NCI-H1105 treated with DMSO at 0.1 percent for 48 hours (cell line): ENCODE measurements around the gene CFHR2.
"Not testable (repeated sequence)": the region's sequence is repeated elsewhere in the genome, so short reads cannot be mapped to it uniquely, and the experiment has no call there.

ENCODE experiments used
- DNase-seq: peaks from one replicate; lab custom pipeline; 2025; lab: John Stamatoyannopoulos, UW

The CFHR2 gene

GRCh38 chr1:196943568-196943967 is at the start of gene CFHR2:
CFHR2 (plus strand) TSS chr1:196943738; CDS start chr1:196943881, 143 bp downstream.
- not testable (repeated sequence) for DNase-seq

- no peak for DNase-seq
These were observed 47.2 kb upstream of the CFHR2 start for GRCh38 chr1:196896355-196896754.

- DNase-seq, result peak; percentile 35
These were observed 46.2 kb upstream of the CFHR2 start for GRCh38 chr1:196897158-196897828.

GRCh38 chr1:196902344-196902743 is 41.2 kb upstream of the CFHR2 start:
- DNase-seq, result no peak

- no peak for DNase-seq
These were observed 33.3 kb upstream of the CFHR2 start for GRCh38 chr1:196910215-196910614.

- not testable (repeated sequence) for DNase-seq
These were observed 31.3 kb upstream of the CFHR2 start for GRCh38 chr1:196912283-196912682.

GRCh38 chr1:196926839-196927238 is 16.7 kb upstream of the CFHR2 start:
- not testable (repeated sequence) for DNase-seq

GRCh38 chr1:196932853-196933252 is 10.7 kb upstream of the CFHR2 start:
- DNase-seq, result not testable (repeated sequence)

- DNase-seq, result peak; percentile 71
These were observed 9.9 kb upstream of the CFHR2 start for GRCh38 chr1:196933531-196934189.

GRCh38 chr1:196941474-196941873 is 2.1 kb upstream of the CFHR2 start:
- DNase-seq, result not testable (repeated sequence)

- no peak for DNase-seq
These were observed 8.3 kb downstream of the CFHR2 start for GRCh38 chr1:196951711-196952394.

GRCh38 chr1:196954778-196955177 is 11.2 kb downstream of the CFHR2 start:
- DNase-seq, result no peak

GRCh38 chr1:196955926-196956325 is 12.4 kb downstream of the CFHR2 start:
- DNase-seq, result no peak

GRCh38 chr1:196960854-196961253 is 17.3 kb downstream of the CFHR2 start:
- DNase-seq, result no peak

- DNase-seq, result no peak
These were observed 26.6 kb downstream of the CFHR2 start for GRCh38 chr1:196970182-196970581.

- DNase-seq, result no peak
These were observed 32.7 kb downstream of the CFHR2 start for GRCh38 chr1:196976278-196976677.

GRCh38 chr1:196977278-196977677 is 33.7 kb downstream of the CFHR2 start, which contains the start of gene CFHR5:
CFHR5 (plus strand) TSS chr1:196977556; CDS start chr1:196977665, 109 bp downstream.
- no peak for DNase-seq

GRCh38 chr1:196980859-196981258 is 37.3 kb downstream of the CFHR2 start:
- DNase-seq, result no peak

GRCh38 chr1:196982247-196982646 is 38.7 kb downstream of the CFHR2 start:
- not testable (repeated sequence) for DNase-seq

GRCh38 chr1:196991919-196992651 is 48.5 kb downstream of the CFHR2 start:
- peak; percentile 82 for DNase-seq

GRCh38 chr1:196993916-196994315 is 50.4 kb downstream of the CFHR2 start:
- DNase-seq, result no peak

GRCh38 chr1:196997423-196997822 is 53.9 kb downstream of the CFHR2 start:
- DNase-seq, result no peak
